ENCODE results near the gene HCK.

The HCK gene

GRCh38 chr20:32127347-32127746 is 75.3 kb downstream of the HCK start:
- DNase-seq (ENCODE audit: low spot score) (no peak), FAIRE-seq (no peak)

GRCh38 chr20:32128167-32128566 is 76.1 kb downstream of the HCK start:
- no peak for DNase-seq (ENCODE audit: low spot score)
- no peak for FAIRE-seq

- DNase-seq (ENCODE audit: low spot score) (no peak), FAIRE-seq (no peak)
These were observed 77.8 kb downstream of the HCK start for GRCh38 chr20:32129863-32130262.

- no peak for DNase-seq (ENCODE audit: low spot score)
- no peak for FAIRE-seq
These were observed 78.3 kb downstream of the HCK start for GRCh38 chr20:32130352-32130751.

GRCh38 chr20:32130965-32131364 is 78.9 kb downstream of the HCK start:
- no peak for FAIRE-seq
- DNase-seq (ENCODE audit: low spot score): no peak

- FAIRE-seq: no peak
- no peak for DNase-seq (ENCODE audit: low spot score)
These were observed 81.0 kb downstream of the HCK start for GRCh38 chr20:32132911-32133549.

- no peak for FAIRE-seq
- no peak for DNase-seq (ENCODE audit: low spot score)
These were observed 82.0 kb downstream of the HCK start for GRCh38 chr20:32134026-32134425.

GRCh38 chr20:32135983-32136515 is 84.0 kb downstream of the HCK start:
- DNase-seq (ENCODE audit: low spot score): no peak

GRCh38 chr20:32138921-32139320 is 86.9 kb downstream of the HCK start:
- DNase-seq (ENCODE audit: low spot score) (no peak), FAIRE-seq (no peak)

More at GRCh38 chr20:32135983-32136515, 84.0 kb downstream of the HCK start:
- no peak for FAIRE-seq

- DNase-seq (ENCODE audit: low spot score) (no peak), FAIRE-seq (no peak)
These were observed 87.9 kb downstream of the HCK start for GRCh38 chr20:32139947-32140346.

GRCh38 chr20:32140603-32141002 is 88.6 kb downstream of the HCK start:
- DNase-seq (ENCODE audit: low spot score) (no peak), FAIRE-seq (no peak)

GRCh38 chr20:32141465-32141980 is 89.5 kb downstream of the HCK start:
- no peak for FAIRE-seq

GRCh38 chr20:32142088-32142487 is 90.0 kb downstream of the HCK start:
- FAIRE-seq (no peak), DNase-seq (ENCODE audit: low spot score) (no peak)

More at GRCh38 chr20:32141465-32141980, 89.5 kb downstream of the HCK start:
- DNase-seq (ENCODE audit: low spot score): no peak

- DNase-seq (ENCODE audit: low spot score) (no peak), FAIRE-seq (no peak)
These were observed 90.9 kb downstream of the HCK start for GRCh38 chr20:32142991-32143390.

- FAIRE-seq (no peak), DNase-seq (ENCODE audit: low spot score) (no peak)
These were observed 93.0 kb downstream of the HCK start for GRCh38 chr20:32144898-32145662.

- no peak for FAIRE-seq
- DNase-seq (ENCODE audit: low spot score): no peak
These were observed 97.6 kb downstream of the HCK start for GRCh38 chr20:32149566-32150170.

- DNase-seq (ENCODE audit: low spot score) (no peak), FAIRE-seq (no peak)
These were observed 98.3 kb downstream of the HCK start for GRCh38 chr20:32150291-32150848.

Measured in urothelium cell line (cell line).